Left ventricle myocardium superior (tissue), 1 donor: Measurements from ENCODE around the gene ZNF316. TPM values are rescaled to one million over a fixed set of nuclear protein-coding genes. Genes with fewer than 3 reads are reported as not detected.
A peak's percentile ranks its signal among the peaks of the same experiment; 100 is the strongest.
"Not testable (repeated sequence)": the region's sequence is repeated elsewhere in the genome, so short reads cannot be mapped to it uniquely, and the experiment has no call there.

Experiments
- ATAC-seq: fragments of 200-7000 bp; cut with Tn5 transposase; one replicate; pipeline ENCODE4 v1.9.1; 2020; ENCODE audit warnings: mild to moderate bottlenecking, moderate library complexity
- DNase-seq: peaks from one replicate; pipeline ENCODE4 v3.0.0-alpha.2; 2020
- intact Hi-C: fragments of 100-400 bp; cut with micrococcal nuclease; formaldehyde crosslinking; loops from one replicate; pipeline ENCODE4 v1.11.0; 2022
- total RNA-seq: library from RNA; stranded (reverse); fragmentation: NEBNext Ultra II Directional; extraction: Animal tissue kit (Norgen Biotek cat#: 25700); gene quantifications from one replicate; pipeline ENCODE4 v1.2.1, GENCODE V29; 2021
- donor health status: DM: no; HTN: yes; CAD: no; lungs with severe emphysema.

Gene ZNF316
- total RNA-seq, 1 donor from 2014 or later, result 20.7 TPM

- ATAC-seq (no peak), DNase-seq (no peak)
- intact Hi-C loops, result no loop called here
Observed at GRCh38 chr7:6618621-6619020, 18.5 kb upstream of the ZNF316 start.

GRCh38 chr7:6619961-6620360 is 17.2 kb upstream of the ZNF316 start:
- no peak for ATAC-seq
- intact Hi-C loops, result no loop called here

GRCh38 chr7:6621195-6622133 is 15.7 kb upstream of the ZNF316 start:
- intact Hi-C loops, result no loop called here
- ATAC-seq, result no peak
- DNase-seq, result no peak

More at GRCh38 chr7:6619961-6620360, 17.2 kb upstream of the ZNF316 start:
- no peak for DNase-seq

GRCh38 chr7:6622134-6622710 is 14.9 kb upstream of the ZNF316 start:
- intact Hi-C loops, result no loop called here
- ATAC-seq, result no peak

GRCh38 chr7:6623589-6624245 is 13.4 kb upstream of the ZNF316 start:
- DNase-seq (no peak), ATAC-seq (no peak)
- intact Hi-C loops, result no loop called here

More at GRCh38 chr7:6622134-6622710, 14.9 kb upstream of the ZNF316 start:
- no peak for DNase-seq

GRCh38 chr7:6624246-6624611 is 12.9 kb upstream of the ZNF316 start:
- ATAC-seq, result no peak
- intact Hi-C loops, result no loop called here

GRCh38 chr7:6628045-6628444 is 9.1 kb upstream of the ZNF316 start:
- intact Hi-C loops, result no loop called here
- DNase-seq, result no peak
- ATAC-seq, result no peak

More at GRCh38 chr7:6624246-6624611, 12.9 kb upstream of the ZNF316 start:
- DNase-seq, result no peak

GRCh38 chr7:6630007-6630849 is 6.9 kb upstream of the ZNF316 start:
- no peak for ATAC-seq
- intact Hi-C loops, result no loop called here

GRCh38 chr7:6631605-6632004 is 5.5 kb upstream of the ZNF316 start:
- ATAC-seq (no peak), DNase-seq (no peak)
- intact Hi-C loops, result no loop called here

More at GRCh38 chr7:6630007-6630849, 6.9 kb upstream of the ZNF316 start:
- DNase-seq, result no peak

GRCh38 chr7:6634021-6634420 is 3.1 kb upstream of the ZNF316 start:
- intact Hi-C loops, result no loop called here
- ATAC-seq (no peak), DNase-seq (no peak)

- ATAC-seq, intact Hi-C loops: not testable (repeated sequence)
Observed at GRCh38 chr7:6634971-6635370, 2.1 kb upstream of the ZNF316 start.

GRCh38 chr7:6637544-6638229 is 569 bp downstream of the ZNF316 start:
- DNase-seq (peak; percentile 58), ATAC-seq (peak; percentile 24)
- intact Hi-C loops, result no loop called here

More at GRCh38 chr7:6634971-6635370, 2.1 kb upstream of the ZNF316 start:
- DNase-seq, result not testable (repeated sequence)

- intact Hi-C loops, result no loop called here
- DNase-seq (no peak), ATAC-seq (no peak)
Observed at GRCh38 chr7:6639032-6639431, 1.9 kb downstream of the ZNF316 start.

- no peak for DNase-seq
- ATAC-seq, result no peak
- intact Hi-C loops, result no loop called here
Observed at GRCh38 chr7:6639627-6640026, 2.5 kb downstream of the ZNF316 start.

- intact Hi-C loops, result no loop called here
- DNase-seq, result peak; percentile 56
- peak; percentile 29 for ATAC-seq
Observed at GRCh38 chr7:6640246-6640721, 3.2 kb downstream of the ZNF316 start.

GRCh38 chr7:6641305-6642035 is 4.4 kb downstream of the ZNF316 start:
- ATAC-seq (no peak), DNase-seq (no peak)
- intact Hi-C loops, result no loop called here

- intact Hi-C loops, result no loop called here
- DNase-seq (no peak), ATAC-seq (no peak)
Observed at GRCh38 chr7:6642239-6642839, 5.2 kb downstream of the ZNF316 start.
